HG02763 (cell line): Measurements from ENCODE around the gene DUSP7.

Experiments used
- ATAC-seq: cut with Tn5 transposase; IDR thresholded peaks from one replicate; pipeline ENCODE4 v1.9.1; 2021; ENCODE audit warnings: mild to moderate bottlenecking, moderate library complexity; ENCODE audit not compliant: unreplicated experiment

Gene DUSP7, protein sequence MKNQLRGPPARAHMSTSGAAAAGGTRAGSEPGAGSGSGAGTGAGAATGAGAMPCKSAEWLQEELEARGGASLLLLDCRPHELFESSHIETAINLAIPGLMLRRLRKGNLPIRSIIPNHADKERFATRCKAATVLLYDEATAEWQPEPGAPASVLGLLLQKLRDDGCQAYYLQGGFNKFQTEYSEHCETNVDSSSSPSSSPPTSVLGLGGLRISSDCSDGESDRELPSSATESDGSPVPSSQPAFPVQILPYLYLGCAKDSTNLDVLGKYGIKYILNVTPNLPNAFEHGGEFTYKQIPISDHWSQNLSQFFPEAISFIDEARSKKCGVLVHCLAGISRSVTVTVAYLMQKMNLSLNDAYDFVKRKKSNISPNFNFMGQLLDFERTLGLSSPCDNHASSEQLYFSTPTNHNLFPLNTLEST

DNA sequence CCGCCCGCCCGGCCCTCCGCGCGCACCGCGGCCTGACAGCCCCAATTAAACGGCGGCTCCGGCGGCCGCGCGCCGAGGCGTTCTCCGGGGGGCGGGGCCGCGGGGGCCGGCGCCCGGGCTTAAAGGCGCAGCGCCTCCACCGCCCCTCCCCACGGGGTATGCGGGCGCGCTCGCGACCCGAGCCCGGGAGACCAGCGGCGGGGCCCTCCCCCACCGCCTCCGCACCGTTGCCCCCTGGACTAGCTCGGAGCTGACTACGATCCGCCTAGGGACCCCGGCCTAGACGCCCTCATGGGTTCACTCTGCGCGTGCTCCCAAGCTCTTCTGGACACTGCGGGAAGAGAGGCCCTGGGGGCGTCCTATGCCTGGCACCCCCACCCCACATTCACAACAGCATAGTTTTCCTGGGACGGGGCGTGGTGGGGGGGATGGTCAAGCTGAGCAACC lies at the start of gene DUSP7:
DUSP7 (minus strand) TSS at position 51 of the 447 bp plus-strand sequence. CDS start 205 bp downstream, outside the sequence.
- ATAC-seq: peak; percentile 38

DNA sequence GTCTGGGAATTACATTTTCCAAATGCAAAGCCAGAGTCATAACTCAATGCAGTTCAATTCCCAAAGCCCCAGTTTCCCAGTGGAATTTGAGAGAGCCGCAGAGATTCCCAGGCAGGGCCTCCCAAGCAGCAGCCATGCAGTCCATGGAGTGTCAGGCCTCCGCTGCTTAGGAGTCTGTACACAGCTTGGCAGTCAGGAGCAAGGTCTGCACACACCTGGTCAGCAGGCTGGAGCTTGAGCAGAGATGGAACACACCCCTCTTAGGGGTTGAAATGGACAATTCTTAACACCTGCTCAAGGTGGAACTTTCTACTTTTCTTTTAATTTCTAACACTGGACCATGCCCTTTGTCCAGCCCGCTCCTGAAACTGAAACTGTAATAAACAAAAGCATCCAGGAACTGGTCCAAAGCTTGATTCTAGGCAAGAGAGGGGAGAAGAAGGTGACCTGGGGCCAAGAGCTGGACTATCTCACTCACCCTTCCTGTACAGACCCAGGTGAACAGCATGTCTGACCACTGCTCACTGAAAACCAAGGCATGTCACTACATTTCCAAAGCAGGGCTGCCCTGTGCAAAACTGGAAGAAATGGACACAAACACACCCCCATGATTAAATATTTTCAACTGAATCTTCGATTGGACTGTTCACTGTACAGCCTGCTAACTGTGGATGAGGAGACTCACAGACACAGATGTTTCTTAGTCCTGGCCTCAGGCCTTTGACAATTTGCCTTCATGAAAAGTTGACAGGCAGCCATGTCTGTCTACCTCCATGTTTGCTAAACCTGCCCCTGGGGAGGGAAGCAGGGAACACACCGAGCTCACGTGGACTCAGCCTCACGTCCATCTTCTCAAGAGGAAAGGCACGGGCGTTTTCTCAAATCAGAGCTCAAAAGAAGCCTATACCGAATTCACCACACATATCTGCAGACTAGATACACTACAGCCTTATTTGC lies 48.6 kb upstream of the DUSP7 start:
- ATAC-seq: no peak

DNA sequence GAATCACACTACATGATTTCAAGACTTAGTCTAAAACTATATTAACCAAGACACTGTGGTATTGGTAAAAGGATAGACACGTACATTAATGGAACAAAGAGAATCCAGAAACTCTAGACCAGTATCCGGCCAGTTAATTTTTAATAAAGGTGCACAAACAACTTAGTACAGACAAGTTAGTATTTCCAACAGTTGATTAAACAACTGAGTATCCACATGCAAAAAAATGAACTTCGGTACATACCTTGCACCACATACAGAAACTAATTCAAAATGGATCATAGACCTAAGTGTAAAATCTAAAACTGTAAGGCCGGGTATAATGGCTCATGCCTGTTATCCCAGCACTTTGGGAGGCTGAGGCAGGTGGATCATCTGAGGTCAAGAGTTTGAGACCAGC lies 46.6 kb upstream of the DUSP7 start:
- ATAC-seq: no peak

DNA sequence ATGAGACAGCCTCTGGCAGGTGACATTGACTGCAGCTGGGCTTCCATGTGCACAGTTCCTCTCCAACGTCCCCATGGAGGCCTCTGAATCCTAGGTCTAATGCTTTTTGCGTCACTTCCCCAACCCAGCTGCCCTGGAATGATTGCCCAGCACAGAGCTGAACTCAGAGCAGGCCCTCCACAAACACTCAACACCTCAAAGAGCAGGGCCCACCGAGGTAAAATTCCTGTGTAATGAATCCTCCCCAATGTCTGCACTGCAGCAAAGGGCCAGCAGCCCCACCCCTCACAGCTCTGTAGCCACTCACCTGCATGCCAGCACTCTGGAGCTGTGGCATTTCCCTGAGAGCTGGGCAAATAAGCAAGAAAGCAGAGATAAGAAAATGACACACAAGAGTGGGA lies 42.6 kb upstream of the DUSP7 start:
- no peak for ATAC-seq

DNA sequence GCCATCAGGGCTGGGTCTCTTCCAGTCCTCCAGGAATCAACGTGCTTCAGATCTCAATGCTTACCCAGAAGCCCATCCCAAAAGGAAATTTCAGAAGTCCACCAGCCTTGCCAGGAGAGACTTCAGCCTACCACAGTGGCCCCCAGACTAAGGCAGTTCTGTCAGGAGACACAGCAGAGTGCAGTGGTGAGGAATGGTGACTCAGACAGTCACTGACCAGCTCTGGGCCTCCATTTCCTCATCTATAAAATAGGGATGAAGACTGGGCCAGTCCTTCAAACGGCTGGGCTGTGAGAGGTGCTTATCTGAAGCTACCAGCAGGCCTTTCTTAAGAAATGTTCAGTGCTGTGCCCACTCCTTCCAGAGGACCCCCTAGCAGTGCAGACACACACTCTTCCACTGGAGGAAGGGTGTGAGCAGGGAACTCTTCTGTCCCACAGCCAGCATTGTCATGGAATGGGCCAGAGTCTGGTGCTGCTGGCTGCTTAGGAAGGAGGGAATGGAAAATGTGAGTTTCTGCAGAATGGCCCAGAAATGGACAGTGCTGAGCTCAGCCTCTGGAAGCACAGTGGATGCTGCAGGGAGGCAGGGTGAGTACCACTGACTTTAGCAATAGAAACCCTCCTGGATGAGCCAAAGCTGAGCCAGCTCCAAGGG lies 41.6 kb upstream of the DUSP7 start:
- no peak for ATAC-seq

DNA sequence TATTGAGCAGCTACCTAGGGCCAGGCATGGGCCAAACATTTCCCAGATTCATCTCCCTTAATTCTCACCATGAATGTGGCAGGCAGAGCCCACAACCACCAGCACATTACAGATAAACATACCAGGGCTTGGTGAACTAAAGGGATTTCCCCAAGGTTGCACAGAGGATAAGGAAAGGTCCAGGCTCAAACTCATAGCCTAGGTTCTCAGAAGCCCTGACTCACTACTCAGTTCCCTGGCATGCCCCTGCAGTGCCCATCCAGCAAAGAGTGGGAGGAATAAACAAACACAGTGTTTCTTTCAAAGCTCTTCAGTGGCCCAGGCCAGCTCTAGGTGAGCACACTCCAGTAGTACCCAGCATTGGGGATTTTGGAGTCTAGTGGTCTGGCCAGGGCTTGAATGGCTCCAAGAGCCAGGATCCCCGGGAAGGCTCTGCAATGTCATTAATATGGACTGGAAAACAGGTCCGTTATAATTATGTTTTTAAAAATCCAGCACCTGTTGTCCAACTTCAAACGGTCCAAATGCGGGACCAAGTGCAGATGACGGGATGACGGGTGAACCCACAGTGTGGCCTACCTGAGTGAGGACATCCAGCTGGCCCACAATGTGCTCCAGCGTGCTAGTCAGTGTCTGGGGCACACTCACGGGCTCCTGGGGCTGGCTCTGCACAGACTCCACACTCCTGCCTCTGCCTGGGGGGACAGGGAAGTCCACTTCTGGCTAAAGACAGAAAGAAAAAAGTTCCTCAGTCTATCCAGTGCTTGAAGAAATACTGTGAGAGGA lies 39.8 kb upstream of the DUSP7 start:
- ATAC-seq: no peak

DNA sequence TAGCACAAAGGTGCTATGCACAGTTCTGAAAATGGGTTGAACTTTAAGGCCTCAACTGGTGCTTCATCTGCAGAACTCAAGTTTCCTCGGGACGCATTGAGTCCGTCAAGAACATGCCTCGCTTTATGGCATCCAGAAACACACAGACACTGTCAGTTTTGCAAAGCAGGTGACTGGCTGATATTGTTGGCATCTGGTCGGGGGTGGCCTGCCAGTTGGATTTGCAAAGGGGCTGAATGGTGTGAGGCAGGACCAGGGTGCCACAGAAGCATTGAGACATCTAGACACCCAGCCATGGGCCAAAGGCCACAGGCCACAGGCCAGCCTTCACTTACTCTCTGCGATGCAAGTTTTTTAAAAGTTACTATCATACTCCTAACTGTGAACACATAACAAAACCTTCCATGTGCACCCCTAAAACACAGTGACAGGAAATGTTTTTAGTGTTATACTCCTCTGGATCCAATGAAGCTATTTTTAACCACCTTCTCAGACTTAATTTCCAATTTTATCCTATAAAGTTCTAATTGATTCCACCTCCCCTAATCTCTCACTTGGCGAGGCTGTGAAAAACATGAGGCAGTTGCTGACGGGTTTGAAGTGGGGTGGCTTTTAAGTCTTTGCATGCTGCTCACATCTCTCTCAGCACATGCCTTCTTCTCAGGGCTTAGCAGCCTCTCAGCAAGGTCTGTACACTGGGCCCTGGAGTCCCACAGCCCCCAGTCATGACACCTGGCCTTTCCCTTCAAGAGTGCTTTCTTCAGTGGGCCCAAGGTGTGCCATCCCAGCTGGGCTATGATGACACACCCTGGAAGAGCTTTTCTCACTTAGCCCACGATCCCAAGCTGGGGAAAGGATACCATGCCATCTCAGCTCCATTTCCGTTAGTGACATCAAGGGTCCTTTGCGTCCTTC lies 38.5 kb upstream of the DUSP7 start:
- no peak for ATAC-seq

DNA sequence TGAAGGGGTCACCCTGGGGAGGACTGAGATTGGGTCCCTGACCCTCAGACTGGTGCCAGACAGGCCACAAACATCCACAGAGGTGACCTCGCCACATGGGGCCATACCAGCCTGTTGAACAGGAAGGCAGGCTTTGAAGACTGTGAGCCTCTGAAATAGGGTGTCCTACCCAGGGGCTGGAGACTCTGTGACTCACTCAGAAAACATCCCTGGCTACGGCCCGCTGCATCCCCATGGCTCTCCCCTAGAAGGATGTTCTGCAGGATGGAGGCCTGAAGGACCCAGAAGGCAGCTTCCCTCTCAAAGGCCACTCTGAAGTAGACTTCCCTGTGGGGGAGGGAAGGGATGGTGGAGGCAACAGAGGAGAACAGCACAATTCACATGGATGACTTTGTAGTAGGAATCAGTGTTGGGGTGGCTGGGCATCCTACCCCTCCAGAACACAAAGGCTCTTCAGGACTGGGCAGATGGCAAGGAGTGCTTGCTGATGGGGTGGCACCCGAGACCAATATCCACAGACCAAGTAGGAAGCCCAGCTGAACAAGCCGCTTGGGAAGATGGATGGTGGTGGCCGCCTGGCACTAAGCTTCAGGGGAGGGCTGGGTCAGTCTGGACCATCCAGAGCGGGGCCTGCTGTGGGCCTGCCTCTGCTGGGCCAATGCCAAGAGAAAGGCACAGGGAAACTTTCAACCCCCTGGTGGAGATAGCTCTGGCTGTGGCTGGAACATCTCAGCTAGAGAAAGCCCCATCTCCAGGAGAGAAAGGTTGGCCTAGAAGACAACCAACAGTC lies 37.6 kb upstream of the DUSP7 start:
- ATAC-seq: no peak

DNA sequence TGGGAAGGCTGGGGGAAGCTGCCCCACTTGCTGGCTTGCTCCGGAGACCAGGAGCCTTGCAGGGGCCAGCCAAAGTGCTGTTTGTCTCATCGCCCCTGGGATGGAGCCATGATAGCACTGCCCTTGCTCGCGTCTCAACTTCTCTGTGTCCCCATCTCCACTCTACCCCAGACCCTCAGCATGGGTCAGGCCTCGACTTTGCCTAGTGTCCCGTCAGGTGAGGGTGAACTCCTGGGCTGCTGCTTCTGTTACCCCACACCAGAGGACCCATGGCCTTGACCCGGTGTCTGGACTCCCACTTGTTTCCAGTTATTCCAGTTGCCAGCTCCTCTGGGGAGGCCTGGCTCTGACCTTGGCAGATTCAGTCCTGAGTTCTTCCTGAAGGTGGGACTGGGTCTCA lies 36.5 kb upstream of the DUSP7 start:
- no peak for ATAC-seq

DNA sequence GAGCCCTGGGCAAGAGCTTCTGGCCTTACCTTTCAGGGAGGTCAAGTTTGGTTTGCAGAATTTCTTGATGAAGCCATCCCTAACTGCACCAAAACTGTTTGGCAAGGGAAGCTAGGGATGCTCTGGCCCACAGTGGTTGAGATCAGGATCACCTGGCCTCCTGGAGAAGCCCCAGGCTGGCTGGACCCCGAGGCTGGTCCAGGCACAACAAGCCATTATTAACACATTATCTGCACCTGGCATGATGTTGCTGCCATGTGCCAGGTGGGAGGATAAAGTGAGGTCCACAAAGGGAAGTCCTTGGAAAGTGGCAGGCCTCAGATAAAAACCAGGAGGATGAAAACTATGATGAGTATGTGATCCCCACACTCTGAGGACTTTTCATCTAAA lies 35.9 kb upstream of the DUSP7 start:
- no peak for ATAC-seq

DNA sequence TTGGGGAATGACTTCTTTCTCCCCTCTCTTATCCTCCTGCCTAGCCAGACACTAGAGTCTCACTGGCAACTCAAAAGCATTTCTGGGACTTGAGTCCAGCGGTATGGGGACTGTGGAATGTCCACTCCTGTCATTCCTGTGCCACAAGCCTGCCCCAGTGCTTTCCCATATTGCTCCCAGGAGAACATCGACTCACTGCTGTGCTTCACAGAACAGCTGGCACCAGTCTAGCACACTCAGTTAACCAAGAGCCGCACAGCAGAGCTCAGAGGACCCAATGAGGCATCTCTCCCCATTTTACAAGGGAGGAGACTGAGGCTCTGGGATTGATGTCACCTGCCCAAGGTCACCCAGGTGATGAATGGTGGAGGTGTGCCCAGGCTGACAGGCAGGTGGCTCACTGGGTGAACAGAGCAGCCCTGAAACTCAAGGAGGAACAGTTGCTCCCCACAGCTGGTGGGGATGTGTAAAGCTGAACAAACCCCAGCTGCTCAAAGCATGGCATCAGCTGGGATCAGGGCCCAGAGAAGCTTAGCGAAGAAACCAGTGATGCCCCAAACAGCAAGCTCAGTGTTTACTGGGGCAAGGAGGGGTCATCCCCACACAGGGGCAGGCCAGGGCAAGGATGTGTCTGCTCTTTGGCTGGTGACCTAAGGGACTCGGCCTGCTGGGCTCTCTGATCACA lies 35.4 kb upstream of the DUSP7 start:
- ATAC-seq: no peak

DNA sequence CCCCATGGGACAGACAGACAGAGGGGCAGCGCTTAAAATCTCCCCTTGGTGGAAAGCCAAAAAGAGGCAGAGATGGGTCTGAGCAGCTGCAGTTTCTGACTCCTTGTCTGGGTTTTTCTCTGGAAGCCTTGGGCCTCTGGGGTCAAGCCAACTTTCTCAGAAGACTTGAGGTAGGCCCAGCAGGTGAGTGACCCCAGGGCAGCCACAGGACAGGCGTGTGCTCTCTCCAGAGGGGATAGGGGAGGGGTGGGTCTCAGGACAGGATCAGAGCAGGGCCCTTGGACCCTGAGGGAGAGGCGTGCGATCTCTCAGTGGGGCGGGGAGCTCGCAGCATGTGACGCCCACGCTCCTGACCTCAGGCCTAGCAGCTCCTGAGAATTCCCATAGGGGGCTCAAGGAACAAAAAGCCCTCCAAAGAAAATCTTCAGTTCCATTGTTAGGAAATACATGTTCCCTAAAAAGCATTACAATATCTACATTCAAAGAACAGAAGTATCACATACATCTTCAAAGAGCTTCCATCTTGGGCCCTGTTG lies 34.6 kb upstream of the DUSP7 start:
- ATAC-seq: no peak

DNA sequence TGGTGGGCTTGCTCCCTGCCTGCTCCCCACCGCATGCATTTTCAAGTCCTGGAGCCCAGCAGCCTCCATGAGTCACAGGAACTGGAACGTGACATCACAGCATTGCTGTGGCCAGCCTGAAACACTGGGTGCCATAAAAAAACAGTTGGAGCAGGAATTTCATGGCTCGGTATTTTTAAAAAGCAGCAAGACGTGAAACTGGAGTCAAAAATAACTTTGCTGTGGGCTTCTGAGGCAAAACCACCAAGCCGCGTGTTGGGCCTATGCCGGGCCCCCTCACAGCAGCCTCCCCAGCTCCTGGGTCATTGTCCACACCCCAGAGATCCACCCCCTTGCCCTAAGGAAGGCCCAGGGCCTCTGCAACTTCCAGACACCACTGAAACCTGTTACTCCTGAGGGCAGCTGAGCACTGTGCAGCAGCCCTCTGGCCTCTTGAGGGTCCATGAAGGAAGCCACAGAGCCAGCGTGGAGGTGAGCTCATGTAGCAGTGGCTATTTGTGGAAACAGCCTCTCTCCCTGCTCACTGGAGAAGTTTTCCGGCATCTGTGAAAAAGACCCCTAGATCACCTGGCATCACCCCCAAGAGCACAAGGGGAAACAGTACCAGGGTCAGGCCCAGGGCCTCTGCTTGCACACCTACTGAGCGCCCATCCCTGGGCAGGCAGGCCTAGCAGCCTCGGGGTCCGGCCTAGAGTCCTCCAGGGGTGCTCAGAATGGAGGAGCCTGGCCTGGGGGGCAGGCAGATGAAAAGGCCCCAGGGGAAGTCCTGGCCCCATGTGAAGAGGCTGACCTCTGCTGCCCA lies 34.0 kb upstream of the DUSP7 start:
- no peak for ATAC-seq

DNA sequence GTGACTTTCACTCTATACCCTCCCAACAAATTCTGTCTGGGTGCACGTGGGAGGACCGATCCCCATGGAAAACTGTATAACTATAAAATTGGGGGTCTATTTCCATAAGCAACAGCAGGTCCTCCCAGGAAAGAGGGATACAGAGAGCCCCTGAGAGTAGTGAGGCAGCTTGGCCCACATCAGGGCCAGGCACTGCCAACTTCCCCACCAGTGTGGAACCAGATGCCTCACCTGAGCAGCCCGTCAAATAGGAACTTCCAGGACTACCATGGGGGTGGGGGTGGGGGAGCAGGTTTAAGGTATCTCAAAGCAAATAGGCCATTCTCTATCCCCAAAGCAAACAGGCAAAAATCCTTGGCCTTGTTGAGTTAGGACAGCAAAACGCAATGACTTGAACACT lies 33.3 kb upstream of the DUSP7 start:
- ATAC-seq: no peak

DNA sequence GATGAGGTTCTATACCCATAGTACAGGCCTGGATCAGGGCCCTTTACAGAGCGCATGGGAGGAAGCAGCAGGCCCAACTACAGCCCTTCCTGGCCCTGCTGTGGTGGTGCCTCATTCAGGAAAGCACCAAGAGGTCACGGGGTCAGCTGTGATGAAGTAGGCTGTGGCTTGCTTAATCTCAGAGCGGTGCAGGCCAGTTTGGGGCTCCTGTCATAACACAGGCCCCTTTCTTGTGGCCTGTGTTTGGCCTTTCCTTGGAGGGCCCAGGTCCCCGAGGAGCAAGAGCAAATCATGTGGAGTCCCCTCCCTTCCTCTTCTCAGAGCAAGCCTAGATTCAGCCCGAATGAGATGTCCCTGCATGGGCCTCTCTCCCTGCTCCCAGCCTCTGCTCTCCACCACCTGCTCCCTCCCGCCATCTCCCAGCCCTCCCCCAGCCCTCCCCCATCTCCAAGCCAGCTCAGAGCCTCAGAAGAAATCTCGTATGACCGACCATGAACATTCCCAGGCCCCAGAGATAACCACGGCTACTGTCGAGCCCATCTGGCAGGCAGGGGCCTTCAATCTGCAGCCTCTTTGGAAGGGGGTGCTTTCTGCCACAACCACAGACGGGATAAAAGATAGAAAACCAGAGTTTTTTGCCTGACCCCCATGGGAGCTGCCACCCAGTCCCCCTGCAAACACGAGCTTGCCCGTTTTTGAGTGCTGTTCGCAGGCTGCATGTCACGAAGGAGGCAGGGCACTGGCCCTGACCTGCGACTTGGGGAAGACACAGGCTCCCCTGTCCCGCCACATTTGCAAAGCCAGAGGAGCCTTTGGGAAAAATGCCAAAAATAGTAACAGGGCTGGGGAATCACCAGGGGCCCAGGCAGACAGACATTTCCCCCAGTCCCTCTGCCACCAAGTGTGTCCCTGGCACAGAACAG lies 32.3 kb upstream of the DUSP7 start:
- no peak for ATAC-seq

DNA sequence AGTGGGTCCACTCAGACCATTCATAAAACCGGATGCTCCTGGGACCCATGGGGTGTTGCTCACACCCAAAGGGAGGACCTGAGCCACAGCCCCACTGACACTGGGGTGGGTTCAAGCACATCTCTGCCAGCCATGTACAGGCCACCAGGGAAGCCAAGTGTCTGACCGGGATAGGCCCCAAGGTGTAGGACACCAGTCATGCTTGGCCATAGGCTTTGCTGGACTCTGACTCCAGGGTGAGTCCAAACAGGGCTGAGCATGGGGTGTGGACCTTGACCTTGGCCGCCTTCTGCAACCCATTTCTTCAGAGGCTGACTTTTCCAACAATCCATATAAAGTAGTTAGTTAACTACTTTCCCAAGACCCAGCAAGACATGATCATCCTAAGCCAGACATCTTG lies 31.4 kb upstream of the DUSP7 start:
- no peak for ATAC-seq
